H1 (cell line): ENCODE results near the gene MLNR. TPM values are rescaled to one million over a fixed set of nuclear protein-coding genes. Genes with fewer than 3 reads are reported as not detected.

Experiments used
- CREB1 ChIP-seq: IDR thresholded peaks from 2 replicates; pipeline ENCODE4 v1.6.1; 2012; ENCODE audit warnings: inconsistent platforms
- EZH2 ChIP-seq: fragments of 200-600 bp; sonication (generic); IDR thresholded peaks from 2 replicates; pipeline ENCODE4 v1.7.1; 2012; ENCODE audit warnings: low read depth, mild to moderate bottlenecking, moderate library complexity, low read length, inconsistent platforms; ENCODE audit not compliant: severe bottlenecking
- KDM4A ChIP-seq: IDR thresholded peaks from one replicate; pipeline ENCODE4 v1.7.1; 2012; ENCODE audit warnings: low read depth, mild to moderate bottlenecking, moderate library complexity, low read length, inconsistent platforms; ENCODE audit not compliant: severe bottlenecking
- RFX5 ChIP-seq: IDR thresholded peaks from 2 replicates; pipeline ENCODE4 v1.6.1; 2011; ENCODE audit warnings: low read depth, low read length, improper control_type of control experiment, borderline replicate concordance
- RNF2 ChIP-seq: fragments of 200-900, 300-1000 bp; sonication (generic); IDR thresholded peaks from 2 replicates; pipeline ENCODE4 v1.7.1; 2016; ENCODE audit warnings: borderline replicate concordance, low read depth, mild to moderate bottlenecking, antibody characterized with exemption, low read length; ENCODE audit not compliant: poor library complexity, severe bottlenecking; ENCODE audit errors: missing control alignments
- SP1 ChIP-seq: IDR thresholded peaks from 2 replicates; pipeline ENCODE4 v1.6.1; 2011; ENCODE audit warnings: low read depth, low read length
- TAF7 ChIP-seq: optimal IDR thresholded peaks from 2 replicates; pipeline ENCODE3; 2011; ENCODE audit warnings: low read depth, mild to moderate bottlenecking, inconsistent platforms, low read length, moderate library complexity, borderline replicate concordance
- polyA plus RNA-seq, 7 experiments: library from polyadenylated mRNA; depleted of rRNA in 3 of 7; stranded (reverse) in 5 of 7; unstranded in 2 of 7; fragments of >200 nt in 5 of 7; fragments of 200-250 nt in 2 of 7; gene quantifications; 1 replicate in 5 of 7; 2 replicates in 1 of 7; 4 replicates in 1 of 7; pipeline versions ENCODE4 v1.2.1 to v1.2.3, GENCODE V29; 2011 to 2013; ENCODE audit warnings: missing spikeins in 2 of 7, mixed read lengths in 2 of 7
- total RNA-seq: library from RNA; stranded (reverse); fragmentation: NEBNext Ultra II Directional; extraction: Animal tissue kit (Norgen Biotek cat#: 25700); gene quantifications from 2 replicates; pipeline ENCODE4 v1.2.1, GENCODE V29; 2021
- TF ChIP-seq, protein P1 (sequence below): fragments of 300-600 bp; sonication (generic); IDR thresholded peaks from 2 replicates; pipeline ENCODE4 v1.7.1; 2012; ENCODE audit warnings: low read length, moderate library complexity, mild to moderate bottlenecking, inconsistent platforms; ENCODE audit not compliant: insufficient replicate concordance
- TF ChIP-seq, protein P2 (sequence below): IDR thresholded peaks from 2 replicates; pipeline ENCODE4 v1.6.1; 2012; ENCODE audit warnings: inconsistent platforms

Gene MLNR
- total and polyA plus RNA-seq, 2 of the 8 experiments (the other 6 are each of a cell fraction or from before 2014, with no cell fraction given) = 0.24 to 0.29 TPM

DNA sequence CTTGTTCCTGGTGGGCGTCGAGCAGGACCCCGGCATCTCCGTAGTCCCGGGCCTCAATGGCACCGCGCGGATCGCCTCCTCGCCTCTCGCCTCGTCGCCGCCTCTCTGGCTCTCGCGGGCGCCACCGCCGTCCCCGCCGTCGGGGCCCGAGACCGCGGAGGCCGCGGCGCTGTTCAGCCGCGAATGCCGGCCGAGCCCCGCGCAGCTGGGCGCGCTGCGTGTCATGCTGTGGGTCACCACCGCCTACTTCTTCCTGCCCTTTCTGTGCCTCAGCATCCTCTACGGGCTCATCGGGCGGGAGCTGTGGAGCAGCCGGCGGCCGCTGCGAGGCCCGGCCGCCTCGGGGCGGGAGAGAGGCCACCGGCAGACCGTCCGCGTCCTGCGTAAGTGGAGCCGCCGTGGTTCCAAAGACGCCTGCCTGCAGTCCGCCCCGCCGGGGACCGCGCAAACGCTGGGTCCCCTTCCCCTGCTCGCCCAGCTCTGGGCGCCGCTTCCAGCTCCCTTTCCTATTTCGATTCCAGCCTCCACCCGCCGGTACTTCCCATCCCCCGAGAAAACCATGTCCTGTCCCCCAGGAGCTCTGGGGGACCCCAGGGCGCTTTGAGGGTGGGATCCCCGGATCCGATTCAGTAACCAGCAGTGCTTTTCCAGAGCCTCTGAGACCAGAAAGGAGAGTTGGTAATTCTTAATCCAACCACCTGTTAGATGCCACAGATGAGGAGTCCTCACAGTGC, 885 bp downstream of the MLNR start (continued):
- TF ChIP-seq, protein P1, sequence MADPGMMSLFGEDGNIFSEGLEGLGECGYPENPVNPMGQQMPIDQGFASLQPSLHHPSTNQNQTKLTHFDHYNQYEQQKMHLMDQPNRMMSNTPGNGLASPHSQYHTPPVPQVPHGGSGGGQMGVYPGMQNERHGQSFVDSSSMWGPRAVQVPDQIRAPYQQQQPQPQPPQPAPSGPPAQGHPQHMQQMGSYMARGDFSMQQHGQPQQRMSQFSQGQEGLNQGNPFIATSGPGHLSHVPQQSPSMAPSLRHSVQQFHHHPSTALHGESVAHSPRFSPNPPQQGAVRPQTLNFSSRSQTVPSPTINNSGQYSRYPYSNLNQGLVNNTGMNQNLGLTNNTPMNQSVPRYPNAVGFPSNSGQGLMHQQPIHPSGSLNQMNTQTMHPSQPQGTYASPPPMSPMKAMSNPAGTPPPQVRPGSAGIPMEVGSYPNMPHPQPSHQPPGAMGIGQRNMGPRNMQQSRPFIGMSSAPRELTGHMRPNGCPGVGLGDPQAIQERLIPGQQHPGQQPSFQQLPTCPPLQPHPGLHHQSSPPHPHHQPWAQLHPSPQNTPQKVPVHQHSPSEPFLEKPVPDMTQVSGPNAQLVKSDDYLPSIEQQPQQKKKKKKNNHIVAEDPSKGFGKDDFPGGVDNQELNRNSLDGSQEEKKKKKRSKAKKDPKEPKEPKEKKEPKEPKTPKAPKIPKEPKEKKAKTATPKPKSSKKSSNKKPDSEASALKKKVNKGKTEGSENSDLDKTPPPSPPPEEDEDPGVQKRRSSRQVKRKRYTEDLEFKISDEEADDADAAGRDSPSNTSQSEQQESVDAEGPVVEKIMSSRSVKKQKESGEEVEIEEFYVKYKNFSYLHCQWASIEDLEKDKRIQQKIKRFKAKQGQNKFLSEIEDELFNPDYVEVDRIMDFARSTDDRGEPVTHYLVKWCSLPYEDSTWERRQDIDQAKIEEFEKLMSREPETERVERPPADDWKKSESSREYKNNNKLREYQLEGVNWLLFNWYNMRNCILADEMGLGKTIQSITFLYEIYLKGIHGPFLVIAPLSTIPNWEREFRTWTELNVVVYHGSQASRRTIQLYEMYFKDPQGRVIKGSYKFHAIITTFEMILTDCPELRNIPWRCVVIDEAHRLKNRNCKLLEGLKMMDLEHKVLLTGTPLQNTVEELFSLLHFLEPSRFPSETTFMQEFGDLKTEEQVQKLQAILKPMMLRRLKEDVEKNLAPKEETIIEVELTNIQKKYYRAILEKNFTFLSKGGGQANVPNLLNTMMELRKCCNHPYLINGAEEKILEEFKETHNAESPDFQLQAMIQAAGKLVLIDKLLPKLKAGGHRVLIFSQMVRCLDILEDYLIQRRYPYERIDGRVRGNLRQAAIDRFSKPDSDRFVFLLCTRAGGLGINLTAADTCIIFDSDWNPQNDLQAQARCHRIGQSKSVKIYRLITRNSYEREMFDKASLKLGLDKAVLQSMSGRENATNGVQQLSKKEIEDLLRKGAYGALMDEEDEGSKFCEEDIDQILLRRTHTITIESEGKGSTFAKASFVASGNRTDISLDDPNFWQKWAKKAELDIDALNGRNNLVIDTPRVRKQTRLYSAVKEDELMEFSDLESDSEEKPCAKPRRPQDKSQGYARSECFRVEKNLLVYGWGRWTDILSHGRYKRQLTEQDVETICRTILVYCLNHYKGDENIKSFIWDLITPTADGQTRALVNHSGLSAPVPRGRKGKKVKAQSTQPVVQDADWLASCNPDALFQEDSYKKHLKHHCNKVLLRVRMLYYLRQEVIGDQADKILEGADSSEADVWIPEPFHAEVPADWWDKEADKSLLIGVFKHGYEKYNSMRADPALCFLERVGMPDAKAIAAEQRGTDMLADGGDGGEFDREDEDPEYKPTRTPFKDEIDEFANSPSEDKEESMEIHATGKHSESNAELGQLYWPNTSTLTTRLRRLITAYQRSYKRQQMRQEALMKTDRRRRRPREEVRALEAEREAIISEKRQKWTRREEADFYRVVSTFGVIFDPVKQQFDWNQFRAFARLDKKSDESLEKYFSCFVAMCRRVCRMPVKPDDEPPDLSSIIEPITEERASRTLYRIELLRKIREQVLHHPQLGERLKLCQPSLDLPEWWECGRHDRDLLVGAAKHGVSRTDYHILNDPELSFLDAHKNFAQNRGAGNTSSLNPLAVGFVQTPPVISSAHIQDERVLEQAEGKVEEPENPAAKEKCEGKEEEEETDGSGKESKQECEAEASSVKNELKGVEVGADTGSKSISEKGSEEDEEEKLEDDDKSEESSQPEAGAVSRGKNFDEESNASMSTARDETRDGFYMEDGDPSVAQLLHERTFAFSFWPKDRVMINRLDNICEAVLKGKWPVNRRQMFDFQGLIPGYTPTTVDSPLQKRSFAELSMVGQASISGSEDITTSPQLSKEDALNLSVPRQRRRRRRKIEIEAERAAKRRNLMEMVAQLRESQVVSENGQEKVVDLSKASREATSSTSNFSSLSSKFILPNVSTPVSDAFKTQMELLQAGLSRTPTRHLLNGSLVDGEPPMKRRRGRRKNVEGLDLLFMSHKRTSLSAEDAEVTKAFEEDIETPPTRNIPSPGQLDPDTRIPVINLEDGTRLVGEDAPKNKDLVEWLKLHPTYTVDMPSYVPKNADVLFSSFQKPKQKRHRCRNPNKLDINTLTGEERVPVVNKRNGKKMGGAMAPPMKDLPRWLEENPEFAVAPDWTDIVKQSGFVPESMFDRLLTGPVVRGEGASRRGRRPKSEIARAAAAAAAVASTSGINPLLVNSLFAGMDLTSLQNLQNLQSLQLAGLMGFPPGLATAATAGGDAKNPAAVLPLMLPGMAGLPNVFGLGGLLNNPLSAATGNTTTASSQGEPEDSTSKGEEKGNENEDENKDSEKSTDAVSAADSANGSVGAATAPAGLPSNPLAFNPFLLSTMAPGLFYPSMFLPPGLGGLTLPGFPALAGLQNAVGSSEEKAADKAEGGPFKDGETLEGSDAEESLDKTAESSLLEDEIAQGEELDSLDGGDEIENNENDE = no peak
- no peak for TF ChIP-seq TAF7
- TF ChIP-seq RFX5 = no peak
- TF ChIP-seq, protein P2, sequence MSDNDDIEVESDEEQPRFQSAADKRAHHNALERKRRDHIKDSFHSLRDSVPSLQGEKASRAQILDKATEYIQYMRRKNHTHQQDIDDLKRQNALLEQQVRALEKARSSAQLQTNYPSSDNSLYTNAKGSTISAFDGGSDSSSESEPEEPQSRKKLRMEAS = no peak
- TF ChIP-seq CREB1 = no peak
- TF ChIP-seq RNF2 = peak; percentile 22
- no peak for TF ChIP-seq SP1
- TF ChIP-seq KDM4A = peak; percentile 65
- TF ChIP-seq EZH2 = peak; percentile 94
